Karpas-422 (cell line): ENCODE measurements around the gene TRIM10. TPM values are rescaled to one million over a fixed set of nuclear protein-coding genes. Genes with fewer than 3 reads are reported as not detected.

Experiments
- DNase-seq: peaks from one replicate; pipeline ENCODE4 v3.0.0-alpha.2; 2015
- H2AFZ ChIP-seq: fragments of 200-600 bp; sonication (generic); 2 replicates; pipeline ENCODE4 v1.6.1; 2014; ENCODE audit warnings: antibody characterized with exemption, low read length, mixed read lengths
- H3K27ac ChIP-seq: fragments of 200-600 bp; sonication (generic); 2 replicates; pipeline ENCODE4 v1.5.1; 2014; ENCODE audit warnings: mild to moderate bottlenecking, low read length, moderate library complexity
- H3K27me3 ChIP-seq: fragments of 200-600 bp; sonication (generic); 2 replicates; pipeline ENCODE4 v1.6.1; 2014; ENCODE audit warnings: low read length, mixed read lengths
- H3K36me3 ChIP-seq: fragments of 200-600 bp; sonication (generic); 2 replicates; pipeline ENCODE4 v1.6.1; 2014; ENCODE audit warnings: low read length, mixed read lengths; ENCODE audit not compliant: insufficient read depth
- H3K4me1 ChIP-seq: fragments of 200-600 bp; sonication (generic); 2 replicates; pipeline ENCODE4 v1.6.1; 2014; ENCODE audit warnings: mild to moderate bottlenecking, low read length, mixed read lengths
- H3K4me2 ChIP-seq: fragments of 200-600 bp; sonication (generic); 2 replicates; pipeline ENCODE4 v1.6.1; 2014; ENCODE audit warnings: low read length, low read depth, mild to moderate bottlenecking; ENCODE audit not compliant: poor library complexity, severe bottlenecking
- H3K4me3 ChIP-seq: fragments of 200-600 bp; sonication (generic); 2 replicates; pipeline ENCODE4 v1.5.1; 2014; ENCODE audit warnings: mild to moderate bottlenecking, antibody characterized with exemption, low read length, mixed read lengths
- H3K79me2 ChIP-seq: fragments of 200-600 bp; sonication (generic); 2 replicates; pipeline ENCODE4 v1.6.1; 2014; ENCODE audit warnings: mild to moderate bottlenecking, low read length, mixed read lengths
- H3K9ac ChIP-seq: fragments of 200-600 bp; sonication (generic); 2 replicates; pipeline ENCODE4 v1.6.0; 2014; ENCODE audit warnings: low read length
- H3K9me2 ChIP-seq: fragments of 200-600 bp; sonication (generic), shearing (Covaris generic); replicated peaks from 2 replicates; pipeline ENCODE4 v1.6.0; 2014; ENCODE audit warnings: mild to moderate bottlenecking, low read length, moderate library complexity; ENCODE audit not compliant: insufficient read depth
- H3K9me3 ChIP-seq: fragments of 300-700, 200-600 bp; sonication (generic); 2 replicates; pipeline ENCODE4 v1.6.1; 2014; ENCODE audit warnings: low read length, mixed read lengths
- H4K20me1 ChIP-seq: fragments of 200-600 bp; sonication (generic); 2 replicates; pipeline ENCODE4 v1.6.1; 2014; ENCODE audit warnings: mild to moderate bottlenecking, antibody characterized with exemption, low read length, low read depth; ENCODE audit not compliant: insufficient read depth
- total RNA-seq: library from RNA; depleted of rRNA; stranded (reverse); fragments of >200 nt; shearing (Covaris generic); gene quantifications from 2 replicates; pipeline ENCODE4 v1.2.3, GENCODE V29; 2014; ENCODE audit warnings: low replicate concordance

The TRIM10 gene
- total RNA-seq, 1 experiment from 2014 or later = not detected

- no peak overlapping the region for H3K27ac ChIP-seq
- H3K9me2 ChIP-seq = no peaks in the 10 kb centered on the region
- H3K79me2 ChIP-seq = no peaks in the 10 kb centered on the region
- H3K4me3 ChIP-seq = no peak overlapping the region
- DNase-seq = no peak
- H3K9me3 ChIP-seq = no peaks in the 10 kb centered on the region
- no peak overlapping the region for H3K9ac ChIP-seq
- H3K4me1 ChIP-seq = no peaks in the 10 kb centered on the region
- H3K27me3 ChIP-seq = no peaks in the 10 kb centered on the region
- H3K4me2 ChIP-seq = no peak overlapping the region
- H2AFZ ChIP-seq = no peak overlapping the region
- no peaks in the 10 kb centered on the region for H4K20me1 ChIP-seq
- H3K36me3 ChIP-seq = no peaks in the 10 kb centered on the region
Observed at GRCh38 chr6:30158475-30159040, 2.5 kb downstream of the TRIM10 start.

- no peaks in the 10 kb centered on the region for H4K20me1 ChIP-seq
- no peaks in the 10 kb centered on the region for H3K4me1 ChIP-seq
- DNase-seq = no peak
- no peaks in the 10 kb centered on the region for H3K27me3 ChIP-seq
- no peaks in the 10 kb centered on the region for H3K9me2 ChIP-seq
- no peaks in the 10 kb centered on the region for H3K36me3 ChIP-seq
- no peak overlapping the region for H3K27ac ChIP-seq
- no peak overlapping the region for H3K9ac ChIP-seq
- no peak overlapping the region for H3K4me3 ChIP-seq
- H2AFZ ChIP-seq = no peak overlapping the region
- no peak overlapping the region for H3K4me2 ChIP-seq
- no peaks in the 10 kb centered on the region for H3K9me3 ChIP-seq
- no peaks in the 10 kb centered on the region for H3K79me2 ChIP-seq
Observed at GRCh38 chr6:30157999-30158398, 3.0 kb downstream of the TRIM10 start.

GRCh38 chr6:30157581-30157980 is 3.4 kb downstream of the TRIM10 start:
- H3K4me3 ChIP-seq = no peak overlapping the region
- H3K9me3 ChIP-seq = no peaks in the 10 kb centered on the region
- H3K27ac ChIP-seq = no peak overlapping the region
- no peak overlapping the region for H3K4me2 ChIP-seq
- no peaks in the 10 kb centered on the region for H4K20me1 ChIP-seq
- H3K36me3 ChIP-seq = no peaks in the 10 kb centered on the region
- H3K79me2 ChIP-seq = no peaks in the 10 kb centered on the region
- H3K9ac ChIP-seq = no peak overlapping the region
- DNase-seq = no peak
- H2AFZ ChIP-seq = no peak overlapping the region
- no peaks in the 10 kb centered on the region for H3K9me2 ChIP-seq
- H3K4me1 ChIP-seq = no peaks in the 10 kb centered on the region
- no peaks in the 10 kb centered on the region for H3K27me3 ChIP-seq

- no peak overlapping the region for H3K4me2 ChIP-seq
- H3K79me2 ChIP-seq = no peaks in the 10 kb centered on the region
- H3K9me3 ChIP-seq = no peaks in the 10 kb centered on the region
- no peak for DNase-seq
- no peaks in the 10 kb centered on the region for H3K4me1 ChIP-seq
- no peaks in the 10 kb centered on the region for H3K27me3 ChIP-seq
- no peak overlapping the region for H3K9ac ChIP-seq
- no peaks in the 10 kb centered on the region for H4K20me1 ChIP-seq
- H2AFZ ChIP-seq = no peak overlapping the region
- H3K27ac ChIP-seq = no peak overlapping the region
- no peak overlapping the region for H3K4me3 ChIP-seq
- H3K9me2 ChIP-seq = no peaks in the 10 kb centered on the region
- no peaks in the 10 kb centered on the region for H3K36me3 ChIP-seq
Observed at GRCh38 chr6:30156774-30157173, 4.2 kb downstream of the TRIM10 start.

GRCh38 chr6:30156262-30156599 is 4.8 kb downstream of the TRIM10 start:
- H3K27me3 ChIP-seq = no peaks in the 10 kb centered on the region
- no peaks in the 10 kb centered on the region for H4K20me1 ChIP-seq
- no peak overlapping the region for H3K4me2 ChIP-seq
- no peak overlapping the region for H3K4me3 ChIP-seq
- no peak overlapping the region for H3K27ac ChIP-seq
- no peaks in the 10 kb centered on the region for H3K79me2 ChIP-seq
- H3K9me3 ChIP-seq = no peaks in the 10 kb centered on the region
- no peak for DNase-seq
- no peak overlapping the region for H3K9ac ChIP-seq
- H3K36me3 ChIP-seq = no peaks in the 10 kb centered on the region
- H2AFZ ChIP-seq = no peak overlapping the region
- no peaks in the 10 kb centered on the region for H3K4me1 ChIP-seq
- H3K9me2 ChIP-seq = no peaks in the 10 kb centered on the region

- Histone ChIP-seq H3K4me2 (no peak overlapping the region), H3K4me1 (no peaks in the 10 kb centered on the region), H3K79me2 (no peaks in the 10 kb centered on the region), H3K9me2 (no peaks in the 10 kb centered on the region), H3K4me3 (no peak overlapping the region), H3K9ac (no peak overlapping the region), H3K27ac (no peak overlapping the region), H3K27me3 (no peaks in the 10 kb centered on the region), H2AFZ (no peak overlapping the region), H3K36me3 (no peaks in the 10 kb centered on the region), H4K20me1 (no peaks in the 10 kb centered on the region), H3K9me3 (no peaks in the 10 kb centered on the region)
- no peak for DNase-seq
Observed at GRCh38 chr6:30155520-30156261, 5.3 kb downstream of the TRIM10 start.

- H3K27ac ChIP-seq = no peak overlapping the region
- no peak overlapping the region for H3K9ac ChIP-seq
- no peaks in the 10 kb centered on the region for H3K79me2 ChIP-seq
- no peaks in the 10 kb centered on the region for H3K9me2 ChIP-seq
- no peaks in the 10 kb centered on the region for H3K4me1 ChIP-seq
- no peaks in the 10 kb centered on the region for H3K9me3 ChIP-seq
- no peak overlapping the region for H2AFZ ChIP-seq
- no peak for DNase-seq
- H4K20me1 ChIP-seq = no peaks in the 10 kb centered on the region
- H3K27me3 ChIP-seq = no peaks in the 10 kb centered on the region
- H3K36me3 ChIP-seq = no peaks in the 10 kb centered on the region
- no peak overlapping the region for H3K4me2 ChIP-seq
- H3K4me3 ChIP-seq = no peak overlapping the region
Observed at GRCh38 chr6:30154709-30155519, 6.1 kb downstream of the TRIM10 start.

GRCh38 chr6:30154061-30154460 is 7.0 kb downstream of the TRIM10 start:
- Histone ChIP-seq H3K4me2 (no peak overlapping the region), H3K79me2 (no peaks in the 10 kb centered on the region), H4K20me1 (no peaks in the 10 kb centered on the region), H3K9me3 (no peaks in the 10 kb centered on the region), H3K27ac (no peak overlapping the region), H3K9me2 (no peaks in the 10 kb centered on the region), H3K27me3 (no peaks in the 10 kb centered on the region), H3K4me1 (no peaks in the 10 kb centered on the region), H2AFZ (no peak overlapping the region), H3K36me3 (no peaks in the 10 kb centered on the region), H3K4me3 (no peak overlapping the region), H3K9ac (no peak overlapping the region)
- DNase-seq = no peak
